B cell (primary cell): ENCODE results near the gene ATXN7L2. TPM values are rescaled to one million over a fixed set of nuclear protein-coding genes. Genes with fewer than 3 reads are reported as not detected.
A peak's percentile ranks its signal among the peaks of the same experiment; 100 is the strongest.

Source experiments
- ATAC-seq: fragments of 200-7000 bp; cut with Tn5 transposase; one replicate; pipeline ENCODE4 v1.10.0; 2021; ENCODE audit warnings: low read depth, mild to moderate bottlenecking, moderate number of reproducible peaks, moderate library complexity
- CTCF ChIA-PET: fragments of 350-600 bp; sonication (Branson Sonifier 250); formaldehyde crosslinking; loops from one replicate; lab custom pipeline; 2021; ENCODE audit warnings: antibody characterized with exemption, inconsistent platforms; lab: Charles Lee
- POLR2A ChIA-PET: fragments of 350-600 bp; sonication (Branson Sonifier 250); formaldehyde crosslinking; loops from one replicate; lab custom pipeline; 2021; ENCODE audit warnings: antibody characterized with exemption; lab: Charles Lee
- DNase-seq: peaks from one replicate; pipeline ENCODE4 v3.0.0; 2013
- H2AFZ ChIP-seq: 2 replicates; pipeline ENCODE4 v1.6.1; 2012; ENCODE audit warnings: mild to moderate bottlenecking, low read depth, low read length; ENCODE audit not compliant: insufficient read depth, poor library complexity, severe bottlenecking
- H3K27ac ChIP-seq, 2 donors: 1 replicate in 1 of 2; 2 replicates in 1 of 2; pipeline ENCODE4 v1.5.1; 2012 to 2013; ENCODE audit warnings: low read length in 2 of 2, mild to moderate bottlenecking in 2 of 2, moderate library complexity in 1 of 2
- H3K27me3 ChIP-seq, 4 experiments: fragments of 200-600 bp in 1 of 4; sonication (generic) in 1 of 4; replicated peaks in 1 of 4; 1 replicate in 2 of 4; 2 replicates in 2 of 4; pipeline versions ENCODE4 v1.6.1 to v1.7.0; 2013 to 2016; ENCODE audit warnings: low read length in 3 of 4, mild to moderate bottlenecking in 2 of 4, mixed read lengths in 1 of 4, moderate library complexity in 1 of 4; ENCODE audit not compliant: insufficient read depth in 4 of 4, control insufficient read depth in 3 of 4; ENCODE audit errors: control extremely low read depth in 1 of 4
- H3K36me3 ChIP-seq, 2 experiments: replicated peaks in 1 of 2; 1 replicate in 1 of 2; 2 replicates in 1 of 2; pipeline versions ENCODE4 v1.6.1 to v1.7.1; 2013; ENCODE audit warnings: low read length in 1 of 2; ENCODE audit not compliant: insufficient read depth in 2 of 2, control insufficient read depth in 1 of 2; ENCODE audit errors: control extremely low read depth in 1 of 2, extremely low read depth in 1 of 2
- H3K4me1 ChIP-seq, 2 donors: fragments of 200-600 bp in 1 of 2; sonication (generic) in 1 of 2; 1 replicate in 1 of 2; 2 replicates in 1 of 2; pipeline versions ENCODE4 v1.5.1 to v1.6.1; 2013 to 2017; ENCODE audit warnings: low read length in 2 of 2; ENCODE audit not compliant: control insufficient read depth in 2 of 2, insufficient read depth in 2 of 2
- H3K4me2 ChIP-seq: replicated peaks from 2 replicates; pipeline ENCODE3; 2012; ENCODE audit warnings: mild to moderate bottlenecking, low read depth, low read length; ENCODE audit not compliant: poor library complexity, severe bottlenecking
- H3K4me3 ChIP-seq, 5 experiments: fragments of 200-600 bp in 1 of 5; sonication (generic) in 1 of 5; 1 replicate in 3 of 5; 2 replicates in 2 of 5; pipeline versions ENCODE4 v1.5.1 to v1.7.0; 2011 to 2016; ENCODE audit warnings: low read length in 4 of 5, mild to moderate bottlenecking in 4 of 5, low read depth in 2 of 5, control low read depth in 1 of 5, moderate library complexity in 1 of 5; ENCODE audit not compliant: insufficient read depth in 1 of 5; ENCODE audit errors: control extremely low read depth in 1 of 5, extremely low read depth in 1 of 5
- H3K79me2 ChIP-seq: fragments of 200-600 bp; sonication (generic); one replicate; pipeline ENCODE4 v1.6.0; 2016; ENCODE audit warnings: low read length; ENCODE audit not compliant: control insufficient read depth, insufficient read depth
- H3K9ac ChIP-seq: fragments of 200-600 bp; sonication (generic); 2 replicates; pipeline ENCODE4 v1.6.1; 2017; ENCODE audit warnings: mild to moderate bottlenecking, low read length, moderate library complexity
- H3K9me3 ChIP-seq, 3 donors: one replicate each; pipeline versions ENCODE4 v1.6.1 to v1.7.1; 2013; ENCODE audit warnings: low read length in 2 of 3; ENCODE audit not compliant: control insufficient read depth in 2 of 3, insufficient read depth in 1 of 3; ENCODE audit errors: control extremely low read depth in 1 of 3
- H4K20me1 ChIP-seq: 2 replicates; pipeline ENCODE4 v1.6.0; 2012; ENCODE audit warnings: mild to moderate bottlenecking, low read length; ENCODE audit not compliant: insufficient read depth, control insufficient read depth, poor library complexity, severe bottlenecking
- H3K27ac Mint-ChIP-seq: one replicate; pipeline ENCODE4 v1.8.0; 2021; ENCODE audit warnings: mixed read lengths
- H3K27me3 Mint-ChIP-seq: one replicate; pipeline ENCODE4 v1.8.0; 2021; ENCODE audit warnings: mixed read lengths
- H3K4me1 Mint-ChIP-seq: one replicate; pipeline ENCODE4 v1.8.0; 2021; ENCODE audit warnings: mixed read lengths
- H3K4me3 Mint-ChIP-seq: one replicate; pipeline ENCODE4 v1.8.0; 2021; ENCODE audit warnings: mixed read lengths
- H3K9me3 Mint-ChIP-seq: one replicate; pipeline ENCODE4 v1.8.0; 2022; ENCODE audit warnings: mixed read lengths; ENCODE audit not compliant: insufficient read depth
- CTCF ChIP-seq: fragments of 200-600 bp; IDR thresholded peaks from one replicate; pipeline ENCODE4 v1.8.0; 2022; ENCODE audit warnings: antibody characterized with exemption, mild to moderate bottlenecking
- EZH2 ChIP-seq: IDR thresholded peaks from 2 replicates; pipeline ENCODE4 v1.6.1; 2012; ENCODE audit warnings: borderline replicate concordance, low read depth, mild to moderate bottlenecking, moderate library complexity, low read length; ENCODE audit not compliant: insufficient read depth, poor library complexity, severe bottlenecking
- WGBS: methylation state at CpG from one replicate; pipeline ENCODE4 v1.1.5; 2013; ENCODE audit warnings: missing lambda C conversion rate; ENCODE audit not compliant: insufficient coverage; 5-methylcytosine and 5-hydroxymethylcytosine counted together
- intact Hi-C: fragments of 100-400 bp; cut with micrococcal nuclease; formaldehyde crosslinking; loops from one replicate; pipeline ENCODE4 v1.10.0; 2022
- polyA plus RNA-seq: library from polyadenylated mRNA; depleted of rRNA; stranded (reverse); fragments of >200 nt; gene quantifications from 2 replicates; pipeline ENCODE4 v1.2.3, GENCODE V29; 2012
- total RNA-seq, 2 donors: library from RNA; stranded (reverse); fragments of 120-200 nt in 1 of 2; gene quantifications; 1 replicate in 1 of 2; 2 replicates in 1 of 2; pipeline versions ENCODE4 v1.2.3 to v1.2.4, GENCODE V29; 2013 to 2022

The ATXN7L2 gene
- total and polyA plus RNA-seq, 2 donors (not counting 1 experiment from before 2014, with no cell fraction given) = 10.9 to 12.4 TPM

DNA sequence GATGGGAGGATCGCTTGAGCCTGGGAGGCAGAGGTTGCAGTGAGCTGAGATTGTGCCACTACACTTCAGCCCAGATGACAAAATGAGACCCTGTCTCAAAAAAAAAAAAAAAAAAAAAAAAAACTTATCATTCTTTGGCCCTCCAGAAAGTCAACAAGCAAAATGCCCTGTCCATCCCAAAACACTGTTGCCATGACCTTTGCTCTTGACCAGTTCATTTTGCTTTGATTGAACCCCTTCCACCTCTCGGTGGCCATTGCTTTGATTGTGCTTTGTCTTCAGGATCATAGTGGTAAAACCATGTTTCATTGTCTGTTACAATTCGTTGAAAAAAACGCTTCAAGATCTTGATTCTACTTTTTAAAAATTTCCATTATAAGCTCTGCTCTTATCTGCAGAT lies 25.9 kb upstream of the ATXN7L2 start:
- H3K9me3 ChIP-seq = peaks cover 3 to 15% (median 6%) of the 10 kb centered on the region in 3 donors
- ATAC-seq (no peak), DNase-seq (no peak)
- H3K4me1 ChIP-seq = no peaks in the 10 kb centered on the region
- ChIA-PET CTCF (no interaction called here), POLR2A (no interaction called here)
- TF ChIP-seq CTCF (no peak), EZH2 (no peak)
- H3K9ac ChIP-seq = no peak overlapping the region
- no peaks in the 10 kb centered on the region for H3K4me1 Mint-ChIP-seq
- peaks cover 49% of the 10 kb centered on the region for H3K27me3 Mint-ChIP-seq
- H3K36me3 ChIP-seq = no peaks in the 10 kb centered on the region
- no peak overlapping the region for H2AFZ ChIP-seq
- no CpG with 5 or more reads among the region's 4 CpGs for WGBS
- no peak overlapping the region for H3K4me3 ChIP-seq
- H3K27ac Mint-ChIP-seq = no peak overlapping the region
- H3K27me3 ChIP-seq = peaks cover 0 to 7% (median 6%) of the 10 kb centered on the region in 4 experiments
- intact Hi-C loops = no loop called here
- H3K9me3 Mint-ChIP-seq = peaks cover 9% of the 10 kb centered on the region
- no peak overlapping the region for H3K27ac ChIP-seq
- H3K79me2 ChIP-seq = no peaks in the 10 kb centered on the region
- no peak overlapping the region for H3K4me2 ChIP-seq
- H4K20me1 ChIP-seq = no peaks in the 10 kb centered on the region
- H3K4me3 Mint-ChIP-seq = no peak overlapping the region

- Histone ChIP-seq H3K4me3 (peak overlapping the region in 4 of 5 experiments; percentile 23 to 60 (median 45)), H3K4me1 (peaks cover 13% of the 10 kb centered on the region in 2 donors), H3K27ac (no peak overlapping the region), H3K9me3 (peaks cover 0 to 8% (median 1%) of the 10 kb centered on the region in 3 donors), H3K4me2 (peak overlapping the region; percentile 94), H3K27me3 (peaks cover 0 to 65% (median 51%) of the 10 kb centered on the region in 4 experiments), H3K9ac (peak overlapping the region; percentile 64), H3K36me3 (no peaks in the 10 kb centered on the region), H4K20me1 (no peaks in the 10 kb centered on the region), H2AFZ (peak overlapping the region; percentile 75), H3K79me2 (no peaks in the 10 kb centered on the region)
- Mint-ChIP-seq H3K27ac (no peak overlapping the region), H3K4me3 (peak overlapping the region; percentile 83), H3K9me3 (no peaks in the 10 kb centered on the region), H3K4me1 (peaks cover 8% of the 10 kb centered on the region), H3K27me3 (peaks cover 69% of the 10 kb centered on the region)
- intact Hi-C loops = no loop called here
- ChIA-PET POLR2A (no interaction called here), CTCF (no interaction called here)
- no peak for DNase-seq
- TF ChIP-seq EZH2 = no peak
- TF ChIP-seq CTCF = no peak
- WGBS = 16% methylated on average over 24 of the region's 24 CpGs
- ATAC-seq = no peak
Measured at GRCh38 chr1:109466125-109466451, 17.6 kb upstream of the ATXN7L2 start.
